Activated CD8-positive, alpha-beta memory T cell treated with anti-CD3 and anti-CD28 coated beads, Interleukin-2, amount 50 U/mL, for 24 hours (primary cell): ENCODE data around the gene POR.
"Not testable (repeated sequence)": the region's sequence is repeated elsewhere in the genome, so short reads cannot be mapped to it uniquely, and the experiment has no call there.

Experiments
- DNase-seq: peaks from one replicate; pipeline ENCODE4 v3.0.0-alpha.2; 2020; ENCODE audit errors: extremely low read depth

The POR gene

GRCh38 chr7:75914655-75915415, at the start of gene POR:
Gene POR (plus strand): TSS chr7:75915155. CDS start chr7:75954002, 38,847 bp downstream.
- DNase-seq: peak; percentile 87

GRCh38 chr7:75866114-75866488, 48.9 kb upstream of the POR start:
- no peak for DNase-seq

- no peak for DNase-seq
Measured at GRCh38 chr7:75866489-75867389, 48.2 kb upstream of the POR start.

- DNase-seq: no peak
Measured at GRCh38 chr7:75867390-75867717, 47.6 kb upstream of the POR start.

- DNase-seq: no peak
Measured at GRCh38 chr7:75868153-75868552, 46.8 kb upstream of the POR start.

- DNase-seq: no peak
Measured at GRCh38 chr7:75869776-75870379, 45.1 kb upstream of the POR start.

GRCh38 chr7:75870557-75871161, 44.3 kb upstream of the POR start:
- DNase-seq: no peak

- no peak for DNase-seq
Measured at GRCh38 chr7:75872073-75872782, 42.7 kb upstream of the POR start.

GRCh38 chr7:75874180-75874579, 40.8 kb upstream of the POR start:
- not testable (repeated sequence) for DNase-seq

GRCh38 chr7:75875113-75876080, 39.6 kb upstream of the POR start:
- no peak for DNase-seq

- DNase-seq: no peak
Measured at GRCh38 chr7:75876126-75876881, 38.7 kb upstream of the POR start.

- DNase-seq: no peak
Measured at GRCh38 chr7:75878312-75878768, 36.6 kb upstream of the POR start.

- DNase-seq: peak; percentile 92
Measured at GRCh38 chr7:75878769-75879611, 36.0 kb upstream of the POR start, which contains the start of gene RHBDD2. Gene RHBDD2 (plus strand): TSS chr7:75879034. CDS start chr7:75879083, 49 bp downstream.

GRCh38 chr7:75879771-75880184, 35.2 kb upstream of the POR start:
- no peak for DNase-seq

- no peak for DNase-seq
Measured at GRCh38 chr7:75880242-75880641, 34.7 kb upstream of the POR start.

- DNase-seq: no peak
Measured at GRCh38 chr7:75881436-75882095, 33.4 kb upstream of the POR start.

GRCh38 chr7:75883265-75883824, 31.6 kb upstream of the POR start:
- DNase-seq: not testable (repeated sequence)

GRCh38 chr7:75884476-75884875, 30.5 kb upstream of the POR start:
- DNase-seq: no peak
